ENCODE results near the gene CAMK1G. TPM values are rescaled to one million over a fixed set of nuclear protein-coding genes. Genes with fewer than 3 reads are reported as not detected.

Gene CAMK1G
- total RNA-seq, 1 donor from 2014 or later = 0.21 TPM

GRCh38 chr1:209542585-209542984, 40.9 kb upstream of the CAMK1G start:
- Histone ChIP-seq H3K27me3 (ENCODE audit: control insufficient read depth, insufficient read depth, low read length) (no peaks in the 10 kb centered on the region), H3K4me3 (ENCODE audit: low read depth, low read length) (no peak overlapping the region), H3K36me3 (ENCODE audit: control insufficient read depth, insufficient read depth, low read length) (no peaks in the 10 kb centered on the region)
- TF ChIP-seq CTCF (IDR thresholded peaks at IDR 0.05; ENCODE audit: insufficient read depth, low read length, poor library complexity, severe bottlenecking) = no peak
- peak; percentile 98 for DNase-seq (ENCODE audit: low read depth)

GRCh38 chr1:209544098-209544497, 39.4 kb upstream of the CAMK1G start:
- H3K27me3 ChIP-seq (ENCODE audit: control insufficient read depth, insufficient read depth, low read length) = no peaks in the 10 kb centered on the region
- H3K36me3 ChIP-seq (ENCODE audit: control insufficient read depth, insufficient read depth, low read length) = no peaks in the 10 kb centered on the region
- no peak overlapping the region for H3K4me3 ChIP-seq (ENCODE audit: low read depth, low read length)
- DNase-seq (ENCODE audit: low read depth) = no peak
- TF ChIP-seq CTCF (IDR thresholded peaks at IDR 0.05; ENCODE audit: insufficient read depth, low read length, poor library complexity, severe bottlenecking) = no peak

- DNase-seq (ENCODE audit: low read depth) = no peak
- Histone ChIP-seq H3K36me3 (ENCODE audit: control insufficient read depth, insufficient read depth, low read length) (no peaks in the 10 kb centered on the region), H3K4me3 (ENCODE audit: low read depth, low read length) (no peak overlapping the region), H3K27me3 (ENCODE audit: control insufficient read depth, insufficient read depth, low read length) (no peaks in the 10 kb centered on the region)
- TF ChIP-seq CTCF (IDR thresholded peaks at IDR 0.05; ENCODE audit: insufficient read depth, low read length, poor library complexity, severe bottlenecking) = no peak
Measured at GRCh38 chr1:209545423-209545822, 38.1 kb upstream of the CAMK1G start.

- no peaks in the 10 kb centered on the region for H3K36me3 ChIP-seq (ENCODE audit: control insufficient read depth, insufficient read depth, low read length)
- DNase-seq (ENCODE audit: low read depth) = no peak
- no peak overlapping the region for H3K4me3 ChIP-seq (ENCODE audit: low read depth, low read length)
- no peaks in the 10 kb centered on the region for H3K27me3 ChIP-seq (ENCODE audit: control insufficient read depth, insufficient read depth, low read length)
- no peak for TF ChIP-seq CTCF (IDR thresholded peaks at IDR 0.05; ENCODE audit: insufficient read depth, low read length, poor library complexity, severe bottlenecking)
Measured at GRCh38 chr1:209546390-209547085, 37.0 kb upstream of the CAMK1G start.

GRCh38 chr1:209547626-209548025, 35.9 kb upstream of the CAMK1G start:
- no peak for TF ChIP-seq CTCF (IDR thresholded peaks at IDR 0.05; ENCODE audit: insufficient read depth, low read length, poor library complexity, severe bottlenecking)
- Histone ChIP-seq H3K27me3 (ENCODE audit: control insufficient read depth, insufficient read depth, low read length) (no peaks in the 10 kb centered on the region), H3K36me3 (ENCODE audit: control insufficient read depth, insufficient read depth, low read length) (no peaks in the 10 kb centered on the region), H3K4me3 (ENCODE audit: low read depth, low read length) (no peak overlapping the region)
- no peak for DNase-seq (ENCODE audit: low read depth)

Data from kidney epithelial cell (primary cell).